ENCODE measurements around the gene RGS7.
"Not testable (repeated sequence)": the region's sequence is repeated elsewhere in the genome, so short reads cannot be mapped to it uniquely, and the experiment has no call there.

DNA sequence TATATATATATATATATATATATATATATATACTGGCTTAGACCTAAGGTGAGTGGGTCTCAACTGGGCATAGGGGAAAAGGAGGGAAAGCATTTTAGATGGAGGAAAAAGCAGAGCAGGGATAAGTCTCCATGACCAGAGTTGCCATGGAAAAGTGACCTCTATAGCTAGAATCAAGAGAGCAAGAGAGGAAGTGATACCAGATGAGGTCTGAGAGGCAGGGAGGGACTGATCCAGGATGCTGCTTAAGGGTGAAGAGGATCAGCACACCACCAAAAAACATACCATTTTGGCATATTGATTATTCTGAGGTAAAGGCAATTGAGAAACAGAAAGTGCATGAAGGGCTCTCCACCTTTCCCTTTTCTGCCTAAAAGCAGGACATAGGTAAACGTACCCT, 267.9 kb downstream of the RGS7 start:
- TF ChIP-seq CTCF, POLR2A (IDR thresholded peaks at IDR 0.05): not testable (repeated sequence)

Data from body of pancreas (tissue), 4 donors.